ENCODE measurements around the gene NOS1AP. TPM values are rescaled to one million over a fixed set of nuclear protein-coding genes. Genes with fewer than 3 reads are reported as not detected.

The NOS1AP gene
- polyA plus RNA-seq, 1 of the 3 experiments (the other 2 are of a cell fraction): 0.03 TPM

GRCh38 chr1:162087111-162087510 lies 17.6 kb downstream of the NOS1AP start (continued):
- no peak for TF ChIP-seq REST (IDR thresholded peaks at IDR 0.05; ENCODE audit: low read depth, low read length)
- no peak for TF ChIP-seq JUND (IDR thresholded peaks at IDR 0.05)
- no peak for TF ChIP-seq EZH2phosphoT487 (IDR thresholded peaks at IDR 0.05; ENCODE audit: borderline replicate concordance, low read depth)

GRCh38 chr1:162087574-162087973 lies 18.1 kb downstream of the NOS1AP start:
- no peak overlapping the region for H3K4me3 ChIP-seq (ENCODE audit: low read depth in 2 of 2, low read length in 1 of 2)
- ChIA-PET POLR2A (no interaction called here), CTCF (interaction anchor here (1.0 to 1.4 kb wide), 3 partner anchors 31 to 70 kb away, joined by 3 to 4 read pairs (median 4); no protein-coding TSS in a partner anchor)
- no peaks in the 10 kb centered on the region; a peak in 1 of 4 replicates for H3K4me1 ChIP-seq (ENCODE audit: control insufficient read depth in 1 of 2, insufficient read depth in 2 of 2, low read depth in 1 of 2, low read length in 1 of 2)
- no peaks in the 10 kb centered on the region for H3K9me3 ChIP-seq
- TF ChIP-seq NRF1 (IDR thresholded peaks at IDR 0.05; ENCODE audit: low read depth, low read length) (no peak), USF1 (IDR thresholded peaks at IDR 0.05; ENCODE audit: borderline replicate concordance, low read depth) (no peak), TEAD4 (IDR thresholded peaks at IDR 0.05; ENCODE audit: borderline replicate concordance, insufficient read depth) (no peak), RFX5 (IDR thresholded peaks at IDR 0.05; ENCODE audit: low read length) (no peak)
- no peak overlapping the region for H3K9ac ChIP-seq
- no peak overlapping the region for H3K27ac ChIP-seq (ENCODE audit: low read depth in 2 of 2, low read length in 1 of 2)
- H4K20me1 ChIP-seq (ENCODE audit: insufficient read depth): no peaks in the 10 kb centered on the region
- H3K36me3 ChIP-seq (replicated peaks in 1 of 2; ENCODE audit: control insufficient read depth in 1 of 2, insufficient read depth in 2 of 2, low read length in 1 of 2): no peaks in the 10 kb centered on the region
- no peaks in the 10 kb centered on the region for H3K27me3 ChIP-seq (ENCODE audit: insufficient read depth)
- H3F3A ChIP-seq (replicated peaks; ENCODE audit: insufficient read depth): no peaks in the 10 kb centered on the region
- H3K4me2 ChIP-seq: no peak overlapping the region
- no peak overlapping the region for H2AFZ ChIP-seq (ENCODE audit: low read depth)
- 26% methylated on average over 1 of the region's 1 CpG for WGBS (ENCODE audit: low lambda C conversion rate)
- no peaks in the 10 kb centered on the region for H3K79me2 ChIP-seq (ENCODE audit: insufficient read depth)
- no peaks in the 10 kb centered on the region for H3K9me2 ChIP-seq
- DNase-seq: no peak

- no peak overlapping the region for H3K27ac ChIP-seq (ENCODE audit: low read depth in 2 of 2, low read length in 1 of 2)
- H3K9ac ChIP-seq: no peak overlapping the region
- no peaks in the 10 kb centered on the region; a peak in 1 of 4 replicates for H3K4me1 ChIP-seq (ENCODE audit: control insufficient read depth in 1 of 2, insufficient read depth in 2 of 2, low read depth in 1 of 2, low read length in 1 of 2)
- WGBS (ENCODE audit: low lambda C conversion rate): 56% methylated on average over 5 of the region's 5 CpGs
- CTCF ChIA-PET: interaction anchor here (1.0 kb wide), 1 partner anchor 32 kb away, joined by 3 read pairs; no protein-coding TSS in a partner anchor
- H3K79me2 ChIP-seq (ENCODE audit: insufficient read depth): no peaks in the 10 kb centered on the region
- H3K9me3 ChIP-seq: no peaks in the 10 kb centered on the region
- H4K20me1 ChIP-seq (ENCODE audit: insufficient read depth): no peaks in the 10 kb centered on the region
- no peaks in the 10 kb centered on the region for H3K36me3 ChIP-seq (replicated peaks in 1 of 2; ENCODE audit: control insufficient read depth in 1 of 2, insufficient read depth in 2 of 2, low read length in 1 of 2)
- no peak overlapping the region for H3K4me2 ChIP-seq
- H2AFZ ChIP-seq (ENCODE audit: low read depth): no peak overlapping the region
- no peak overlapping the region for H3K4me3 ChIP-seq (ENCODE audit: low read depth in 2 of 2, low read length in 1 of 2)
- POLR2A ChIA-PET: no interaction called here
- H3K9me2 ChIP-seq: no peaks in the 10 kb centered on the region
- DNase-seq: no peak
- no peaks in the 10 kb centered on the region for H3K27me3 ChIP-seq (ENCODE audit: insufficient read depth)
- no peaks in the 10 kb centered on the region for H3F3A ChIP-seq (replicated peaks; ENCODE audit: insufficient read depth)
- TF ChIP-seq NFIC (IDR thresholded peaks at IDR 0.05; ENCODE audit: borderline replicate concordance) (no peak), FOXM1 (IDR thresholded peaks at IDR 0.05; ENCODE audit: low read depth) (no peak), REST (IDR thresholded peaks at IDR 0.05; ENCODE audit: low read depth, low read length) (no peak), CHD2 (IDR thresholded peaks at IDR 0.05; ENCODE audit: low read length, partially characterized antibody) (no peak), ZBTB33 (IDR thresholded peaks at IDR 0.05; ENCODE audit: borderline replicate concordance, low read depth) (no peak), RCOR1 (IDR thresholded peaks at IDR 0.05; ENCODE audit: low read length) (no peak), FOXJ3 (CRISPR knock-in tag; IDR thresholded peaks at IDR 0.05) (no peak)
Observed at GRCh38 chr1:162088281-162088969, 18.9 kb downstream of the NOS1AP start.

Measured in SK-N-SH (cell line).